GM18517 (cell line): Measurements from ENCODE around the gene NRXN3.

Experiments
- ATAC-seq: cut with Tn5 transposase; IDR thresholded peaks from one replicate; pipeline ENCODE4 v1.9.1; 2021; ENCODE audit warnings: mild to moderate bottlenecking, moderate library complexity; ENCODE audit not compliant: unreplicated experiment

NRXN3 gene

DNA sequence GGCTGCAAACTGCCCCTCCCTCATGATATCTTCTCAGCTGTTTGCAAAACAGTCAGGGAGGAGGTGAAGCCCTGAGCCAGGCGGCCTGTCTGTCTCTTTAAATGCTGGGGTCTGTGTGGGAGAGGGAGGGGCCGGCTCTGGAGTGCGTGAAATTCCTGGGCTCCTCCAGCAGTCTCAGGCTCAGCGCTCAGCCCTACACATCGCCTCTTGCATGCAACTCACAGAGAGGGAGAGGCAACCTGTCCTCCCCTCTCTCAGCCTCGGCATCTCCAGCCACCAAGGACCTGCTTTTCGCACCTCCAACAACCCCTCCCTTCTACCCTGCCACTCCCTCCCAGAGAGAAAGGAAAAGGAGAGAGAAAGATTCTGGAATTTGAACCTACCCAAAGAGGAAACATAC, at the start of gene NRXN3:
TSS of gene NRXN3 (plus strand) at position 171 of the 400 bp plus-strand sequence. CDS start 72,721 bp downstream, outside the sequence.
- no peak for ATAC-seq

- ATAC-seq: no peak
These were observed 47.7 kb upstream of the NRXN3 start for GRCh38 chr14:78122436-78122835.

DNA sequence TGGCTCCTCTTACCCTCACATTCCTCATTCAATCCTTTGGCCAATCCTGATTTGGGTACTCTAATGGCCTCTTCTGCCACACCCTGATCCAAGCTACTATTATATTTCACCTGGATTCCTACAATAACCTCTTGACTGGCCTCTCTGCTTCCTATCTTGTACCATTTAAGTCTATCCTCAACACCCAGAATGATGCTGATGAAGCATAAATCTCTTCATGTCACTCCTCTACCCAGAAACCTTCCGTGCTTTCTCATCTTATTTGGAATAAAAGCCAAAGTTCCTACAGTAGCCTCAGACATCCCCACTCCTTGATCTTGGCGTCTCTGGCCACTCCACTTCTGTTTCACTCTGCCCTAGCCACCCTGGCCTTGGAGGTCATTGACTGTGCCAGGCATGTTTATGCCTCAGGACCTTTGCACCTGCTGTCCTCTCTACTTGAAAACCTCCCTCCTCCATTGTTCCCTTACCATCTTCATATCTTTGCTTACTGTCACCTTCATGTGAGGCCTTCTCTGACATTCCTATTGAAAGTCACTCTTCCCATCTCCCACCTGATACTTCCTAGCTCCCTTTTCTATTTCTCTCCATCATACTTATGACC, 46.4 kb upstream of the NRXN3 start:
- ATAC-seq: no peak

GRCh38 chr14:78127961-78128360, 42.2 kb upstream of the NRXN3 start:
- ATAC-seq: no peak

DNA sequence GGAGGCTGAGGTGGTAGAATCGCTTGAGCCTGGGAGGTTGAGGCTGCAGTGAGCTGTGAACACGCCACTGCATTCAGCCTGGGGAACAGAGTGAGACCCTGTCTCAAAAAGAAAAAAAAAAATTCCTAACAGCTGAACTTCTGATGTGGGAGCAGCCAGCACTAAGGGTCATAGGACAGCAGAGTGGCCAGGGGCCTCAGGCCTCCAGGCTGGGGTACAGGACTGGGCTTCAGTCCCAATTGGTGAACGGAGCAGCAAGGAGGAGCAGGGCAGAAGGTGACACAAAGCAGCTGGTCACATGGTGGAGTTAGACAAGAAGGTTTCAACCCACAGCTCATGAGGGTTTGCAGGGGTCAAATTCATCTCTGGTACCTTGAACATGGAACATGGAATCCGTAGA, 40.8 kb upstream of the NRXN3 start:
- no peak for ATAC-seq

GRCh38 chr14:78130356-78130755, 39.8 kb upstream of the NRXN3 start:
- ATAC-seq: no peak

GRCh38 chr14:78131201-78131600, 39.0 kb upstream of the NRXN3 start:
- no peak for ATAC-seq

DNA sequence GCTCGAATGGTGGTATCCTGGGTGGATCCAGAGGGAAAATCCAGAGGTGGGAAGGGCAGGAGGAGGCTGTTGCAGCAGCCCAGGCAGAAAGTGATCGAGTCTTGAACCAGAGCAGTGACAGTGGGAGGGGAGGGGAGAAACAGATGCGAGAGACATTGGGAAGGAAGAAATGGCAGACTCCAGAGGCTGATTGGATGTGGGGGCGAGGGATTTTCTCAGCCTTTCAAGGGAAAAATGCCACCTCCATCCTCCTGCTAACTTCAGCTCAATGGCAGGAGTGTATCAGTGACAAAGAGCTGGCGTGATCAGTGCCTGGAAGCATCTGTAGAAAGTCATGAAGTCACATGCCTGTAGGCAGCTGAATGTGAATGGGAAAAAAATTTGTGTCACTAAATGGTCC, 38.6 kb upstream of the NRXN3 start:
- no peak for ATAC-seq

- no peak for ATAC-seq
These were observed 34.7 kb upstream of the NRXN3 start for GRCh38 chr14:78135450-78135891.

DNA sequence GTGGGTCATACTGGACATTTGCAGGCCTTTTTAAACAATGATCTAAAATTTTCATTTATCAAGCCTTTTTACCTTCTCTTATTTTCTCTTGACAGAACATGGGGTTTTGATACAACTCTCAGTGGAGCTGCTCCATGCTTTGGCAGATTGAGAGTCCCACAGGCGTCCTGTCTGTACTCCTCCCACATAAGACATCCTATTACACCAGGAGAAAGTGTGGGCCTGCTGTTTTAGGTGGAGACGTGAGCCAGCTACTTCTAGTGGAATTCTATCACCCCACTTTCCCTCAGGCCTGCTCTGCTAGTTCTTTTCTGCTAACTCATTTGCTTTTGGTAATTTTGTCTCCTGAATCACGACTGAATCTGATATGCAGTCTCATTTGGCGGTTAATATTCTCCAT, 33.5 kb upstream of the NRXN3 start:
- no peak for ATAC-seq

GRCh38 chr14:78141590-78141989, 28.6 kb upstream of the NRXN3 start:
- ATAC-seq: no peak

- ATAC-seq: no peak
These were observed 27.2 kb upstream of the NRXN3 start for GRCh38 chr14:78142998-78143397.

GRCh38 chr14:78143489-78144145, 26.6 kb upstream of the NRXN3 start:
- no peak for ATAC-seq

DNA sequence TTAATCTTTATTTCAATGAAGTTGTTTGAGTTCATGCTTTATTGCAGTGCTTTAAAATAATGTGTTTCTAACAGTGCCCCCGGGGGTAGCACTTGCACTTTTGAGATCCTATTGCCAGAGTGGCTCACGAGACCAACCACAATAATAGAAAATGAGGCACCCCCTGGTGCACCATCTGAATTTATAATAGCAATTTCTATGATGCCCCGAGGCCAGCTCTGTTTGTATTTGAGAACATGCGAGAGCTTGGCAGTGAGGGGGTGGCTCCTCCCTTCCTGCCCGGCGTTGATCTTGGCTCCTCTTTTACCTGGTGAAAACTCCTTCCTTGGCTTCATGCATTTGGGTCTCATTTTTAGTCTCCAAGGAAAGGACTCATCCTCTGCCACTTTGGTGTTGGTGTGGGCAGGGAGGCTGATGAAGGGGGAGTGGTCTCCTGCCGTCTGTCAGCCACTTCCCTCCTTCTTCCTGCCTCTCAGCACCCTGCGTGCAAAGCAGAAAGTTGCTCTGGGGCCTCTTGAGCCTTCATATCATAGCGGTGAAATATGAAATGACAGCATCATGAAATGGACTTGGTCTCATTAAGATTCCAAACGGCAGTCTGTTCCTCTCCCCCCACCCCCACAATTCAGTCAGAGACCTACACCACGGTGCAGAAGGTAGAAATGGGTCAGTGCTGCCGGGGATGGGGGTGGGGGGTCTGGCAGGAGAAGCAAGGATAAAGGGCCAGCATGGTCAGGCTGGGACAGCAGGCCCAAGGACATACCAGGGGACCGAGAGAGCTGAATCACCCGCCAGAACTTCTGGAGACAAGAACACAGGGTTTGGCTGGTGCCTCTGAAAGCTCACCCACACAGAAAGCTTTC, 17.7 kb upstream of the NRXN3 start:
- no peak for ATAC-seq

GRCh38 chr14:78153064-78153341, 17.2 kb upstream of the NRXN3 start:
- ATAC-seq: no peak

GRCh38 chr14:78154827-78155226, 15.3 kb upstream of the NRXN3 start:
- no peak for ATAC-seq

DNA sequence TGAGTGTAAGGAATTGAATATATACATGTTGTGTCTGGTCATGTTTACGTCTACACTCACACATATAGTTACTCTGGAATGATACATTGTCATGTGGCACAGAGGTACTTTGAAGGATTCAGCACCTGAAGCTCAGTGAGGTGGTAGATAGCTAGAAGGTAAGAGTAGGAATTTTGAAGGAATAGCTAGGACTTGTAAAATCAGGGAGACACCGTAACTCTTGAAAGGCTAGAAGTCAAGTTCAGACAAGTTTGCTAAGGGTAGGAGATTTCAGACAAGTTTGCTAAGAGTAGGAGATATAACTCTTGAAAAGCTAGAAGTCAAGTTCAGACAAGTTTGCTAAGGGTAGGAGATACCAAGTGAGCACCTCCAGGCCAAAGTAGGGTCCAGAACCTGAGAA, 14.0 kb upstream of the NRXN3 start:
- ATAC-seq: no peak

DNA sequence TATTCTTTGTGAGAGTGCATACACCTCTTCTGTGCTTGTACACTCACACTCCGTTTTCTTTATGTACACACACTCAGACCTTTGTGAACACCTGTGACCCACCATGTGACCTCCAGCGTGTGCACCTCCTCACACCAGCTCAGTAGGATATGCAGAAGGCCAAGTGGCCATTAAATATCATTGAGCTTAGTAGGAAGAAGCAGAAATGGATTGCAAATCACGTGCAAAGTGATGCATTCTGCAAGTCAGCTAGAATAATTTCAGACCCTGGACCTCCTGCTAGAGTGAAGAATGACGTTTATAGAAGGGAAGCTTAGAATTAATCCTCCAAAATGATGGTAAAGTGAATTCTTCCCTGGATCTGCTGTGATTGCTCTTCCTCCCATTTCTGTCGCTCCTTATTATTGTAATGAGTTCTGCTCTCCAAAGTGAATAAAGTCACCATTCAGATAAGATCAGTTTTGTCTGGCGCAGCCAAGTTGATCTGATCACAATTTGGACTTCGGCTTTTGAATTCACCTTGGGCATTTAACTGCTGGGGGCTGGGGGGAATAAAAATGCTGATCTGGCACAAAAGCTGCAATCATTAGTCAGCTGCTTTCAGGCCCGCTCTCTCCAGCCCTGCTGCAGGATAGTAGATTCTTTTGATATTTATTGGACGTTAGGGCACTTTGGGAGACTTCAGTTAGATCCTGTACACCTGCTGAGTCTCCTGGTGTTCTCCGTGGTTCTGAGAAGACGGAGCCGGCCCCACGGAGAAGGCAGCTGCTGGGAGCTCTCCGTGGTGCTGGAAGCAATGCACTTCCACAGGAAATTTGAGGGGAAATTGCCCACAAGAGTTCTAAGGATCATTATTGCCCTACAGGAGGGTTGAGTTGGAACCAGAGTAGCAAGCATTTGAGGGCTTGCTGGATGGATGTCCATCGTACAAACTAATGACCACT, 12.4 kb upstream of the NRXN3 start:
- no peak for ATAC-seq

- no peak for ATAC-seq
These were observed 8.0 kb upstream of the NRXN3 start for GRCh38 chr14:78162202-78162601.

DNA sequence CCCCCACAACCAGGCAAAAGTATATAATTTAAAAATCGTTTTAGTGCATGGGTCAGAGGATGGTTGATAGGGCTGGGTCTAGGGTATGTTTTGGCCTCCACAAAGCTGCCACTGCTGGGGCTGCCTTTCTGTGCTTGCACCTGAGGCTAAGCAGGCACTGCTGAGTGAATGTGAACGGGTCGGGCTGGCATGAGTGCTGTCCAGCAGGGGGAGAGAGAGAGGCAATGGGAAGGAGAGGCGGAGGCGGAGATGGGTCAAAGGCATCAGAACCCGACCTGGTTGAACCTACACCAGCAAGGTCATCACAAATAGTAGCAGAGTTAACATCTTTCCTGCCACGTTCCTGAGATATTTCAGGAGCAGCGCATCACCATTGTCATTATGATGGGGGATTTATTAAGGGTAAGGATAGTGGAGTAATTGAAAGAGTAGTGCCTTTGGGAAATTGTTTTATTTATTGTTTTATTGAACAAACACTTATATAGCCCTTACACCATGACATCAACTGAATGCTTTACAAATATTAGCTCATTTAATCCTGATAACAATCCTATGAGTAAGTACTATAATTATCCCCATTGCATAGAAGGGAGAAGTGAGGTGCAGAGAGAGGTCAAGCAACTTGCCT, 5.8 kb upstream of the NRXN3 start:
- ATAC-seq: no peak

DNA sequence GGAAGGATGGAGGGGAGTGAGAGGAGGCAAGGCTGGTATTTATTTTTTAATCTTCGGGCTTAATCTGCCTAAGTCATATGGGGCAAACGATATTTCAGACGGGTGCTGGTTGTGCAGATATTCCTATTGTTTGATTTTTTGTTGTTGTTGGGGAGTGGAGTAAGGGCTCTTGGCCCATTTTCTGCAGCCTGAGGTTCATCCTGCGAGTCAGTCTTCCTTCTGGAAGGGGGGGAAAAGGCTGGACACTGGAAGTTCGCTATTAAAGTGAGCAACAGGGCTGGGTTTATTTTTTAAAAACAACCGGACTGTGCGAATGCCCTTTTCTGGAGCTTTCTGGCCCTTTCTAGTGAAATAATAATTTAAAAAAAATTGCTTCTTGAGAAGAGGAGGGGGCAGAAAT, 2.3 kb downstream of the NRXN3 start:
- no peak for ATAC-seq
